ENCODE data around the gene KLF16.

The KLF16 gene

DNA sequence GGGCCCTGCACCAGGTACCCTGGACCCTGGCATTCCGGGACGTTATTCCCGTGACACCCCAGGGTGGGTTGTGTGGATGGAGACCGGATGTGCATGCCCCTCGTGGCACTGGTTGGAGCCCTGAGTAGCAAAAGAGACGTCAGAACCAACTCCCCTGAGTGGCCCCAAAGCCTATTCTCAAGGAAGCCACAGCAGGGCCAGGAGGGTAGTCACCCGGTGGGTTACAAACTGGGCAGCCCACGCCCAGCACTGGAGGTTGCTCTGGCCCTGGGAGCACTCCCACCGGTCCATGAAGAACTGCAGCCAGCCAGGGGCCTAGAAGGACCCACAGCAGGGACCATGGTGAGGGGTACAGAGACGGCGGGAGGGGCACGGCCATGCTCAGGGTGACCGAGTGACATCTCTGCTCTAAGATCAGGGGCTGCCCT lies 7.5 kb downstream of the KLF16 start:
- Histone ChIP-seq H3K27me3 (ENCODE audit: insufficient read depth, low read depth, severe bottlenecking) (no peaks in the 10 kb centered on the region), H3K9me3 (ENCODE audit: severe bottlenecking) (no peaks in the 10 kb centered on the region), H3K4me3 (ENCODE audit: low read depth, low read length) (peak overlapping the region; percentile 42), H3K36me3 (peaks cover 7% of the 10 kb centered on the region), H3K27ac (peak overlapping the region; percentile 96)
- TF ChIP-seq, protein P1, sequence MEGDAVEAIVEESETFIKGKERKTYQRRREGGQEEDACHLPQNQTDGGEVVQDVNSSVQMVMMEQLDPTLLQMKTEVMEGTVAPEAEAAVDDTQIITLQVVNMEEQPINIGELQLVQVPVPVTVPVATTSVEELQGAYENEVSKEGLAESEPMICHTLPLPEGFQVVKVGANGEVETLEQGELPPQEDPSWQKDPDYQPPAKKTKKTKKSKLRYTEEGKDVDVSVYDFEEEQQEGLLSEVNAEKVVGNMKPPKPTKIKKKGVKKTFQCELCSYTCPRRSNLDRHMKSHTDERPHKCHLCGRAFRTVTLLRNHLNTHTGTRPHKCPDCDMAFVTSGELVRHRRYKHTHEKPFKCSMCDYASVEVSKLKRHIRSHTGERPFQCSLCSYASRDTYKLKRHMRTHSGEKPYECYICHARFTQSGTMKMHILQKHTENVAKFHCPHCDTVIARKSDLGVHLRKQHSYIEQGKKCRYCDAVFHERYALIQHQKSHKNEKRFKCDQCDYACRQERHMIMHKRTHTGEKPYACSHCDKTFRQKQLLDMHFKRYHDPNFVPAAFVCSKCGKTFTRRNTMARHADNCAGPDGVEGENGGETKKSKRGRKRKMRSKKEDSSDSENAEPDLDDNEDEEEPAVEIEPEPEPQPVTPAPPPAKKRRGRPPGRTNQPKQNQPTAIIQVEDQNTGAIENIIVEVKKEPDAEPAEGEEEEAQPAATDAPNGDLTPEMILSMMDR (IDR thresholded peaks at IDR 0.05; ENCODE audit: low read depth, low read length), result no peak
- DNase-seq, result no peak

DNA sequence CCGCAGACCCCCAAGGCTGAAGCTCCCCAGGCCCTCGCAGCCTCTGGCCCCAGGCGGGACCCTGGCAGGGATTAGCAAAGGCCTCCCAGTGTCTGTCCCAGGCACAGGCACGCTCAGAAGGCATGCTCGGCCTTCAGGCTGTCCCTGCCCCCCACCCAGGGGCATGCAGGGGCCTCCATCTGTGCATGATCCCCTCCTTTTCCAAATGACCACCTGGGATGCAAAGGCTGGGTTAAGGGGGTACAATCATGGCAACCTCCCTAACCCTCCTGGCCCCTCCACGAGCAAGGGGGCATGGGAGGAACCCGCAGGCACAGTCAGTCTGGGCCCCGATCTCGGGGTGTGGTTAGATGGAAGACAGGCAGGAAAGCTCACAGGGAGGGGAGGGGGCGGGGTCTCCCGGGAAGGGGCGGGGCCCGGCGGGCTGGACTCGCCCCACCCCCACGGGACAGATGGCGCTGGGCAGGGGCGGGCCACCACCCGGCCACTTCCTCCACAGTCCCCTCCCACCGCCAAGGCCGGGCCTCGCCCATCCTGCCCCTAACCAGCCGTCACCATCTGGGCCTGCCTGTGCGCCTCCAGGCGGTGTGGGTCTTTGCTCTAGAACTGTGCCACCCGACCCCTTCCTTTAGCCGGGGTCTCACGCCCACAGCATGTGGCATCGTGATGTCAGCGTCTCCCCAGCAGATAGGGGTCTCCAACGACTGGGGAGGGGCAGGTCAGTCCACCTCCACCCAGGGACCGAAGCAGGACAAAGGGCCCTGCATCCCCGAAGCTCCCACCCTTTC lies 8.1 kb downstream of the KLF16 start:
- Histone ChIP-seq H3K4me3 (ENCODE audit: low read depth, low read length) (peak overlapping the region; percentile 53), H3K36me3 (peaks cover 7% of the 10 kb centered on the region), H3K27ac (peak overlapping the region; percentile 96), H3K27me3 (ENCODE audit: insufficient read depth, low read depth, severe bottlenecking) (no peaks in the 10 kb centered on the region), H3K9me3 (ENCODE audit: severe bottlenecking) (no peaks in the 10 kb centered on the region)
- DNase-seq, result peak; percentile 96
- TF ChIP-seq, protein P1 (IDR thresholded peaks at IDR 0.05; ENCODE audit: low read depth, low read length), result peak; percentile 36; the same call in 1 of the 2 replicates

DNA sequence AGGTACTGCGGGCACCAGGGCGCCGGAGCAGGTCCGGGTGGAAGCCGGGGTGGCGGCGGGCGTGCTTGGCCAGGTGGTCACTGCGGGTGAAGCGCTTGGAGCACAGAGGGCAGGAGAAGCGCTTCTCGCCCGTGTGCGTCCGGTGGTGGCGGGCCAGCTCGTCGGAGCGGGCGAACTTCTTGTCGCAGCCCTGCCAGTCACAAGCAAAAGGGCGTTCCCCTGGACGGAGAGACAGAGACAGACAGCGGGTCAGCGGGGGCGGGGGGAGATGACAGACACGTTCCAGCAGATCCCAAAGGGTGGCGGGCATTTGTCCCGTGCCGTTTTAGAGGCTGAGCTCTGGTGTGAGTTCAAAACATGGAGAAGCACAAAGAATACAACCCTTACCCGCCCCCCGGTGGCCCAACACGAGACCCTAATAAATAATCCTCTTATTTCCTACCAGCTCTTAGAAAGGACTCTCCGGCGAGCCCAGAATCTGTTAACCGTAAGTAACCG lies 8.8 kb downstream of the KLF16 start:
- no peaks in the 10 kb centered on the region for H3K27me3 ChIP-seq (ENCODE audit: insufficient read depth, low read depth, severe bottlenecking)
- H3K27ac ChIP-seq, result peak overlapping the region; percentile 96
- no peaks in the 10 kb centered on the region for H3K9me3 ChIP-seq (ENCODE audit: severe bottlenecking)
- peak overlapping the region; percentile 53 for H3K4me3 ChIP-seq (ENCODE audit: low read depth, low read length)
- peaks cover 7% of the 10 kb centered on the region for H3K36me3 ChIP-seq
- DNase-seq, result peak; percentile 85
- TF ChIP-seq, protein P1 (IDR thresholded peaks at IDR 0.05; ENCODE audit: low read depth, low read length), result no peak

DNA sequence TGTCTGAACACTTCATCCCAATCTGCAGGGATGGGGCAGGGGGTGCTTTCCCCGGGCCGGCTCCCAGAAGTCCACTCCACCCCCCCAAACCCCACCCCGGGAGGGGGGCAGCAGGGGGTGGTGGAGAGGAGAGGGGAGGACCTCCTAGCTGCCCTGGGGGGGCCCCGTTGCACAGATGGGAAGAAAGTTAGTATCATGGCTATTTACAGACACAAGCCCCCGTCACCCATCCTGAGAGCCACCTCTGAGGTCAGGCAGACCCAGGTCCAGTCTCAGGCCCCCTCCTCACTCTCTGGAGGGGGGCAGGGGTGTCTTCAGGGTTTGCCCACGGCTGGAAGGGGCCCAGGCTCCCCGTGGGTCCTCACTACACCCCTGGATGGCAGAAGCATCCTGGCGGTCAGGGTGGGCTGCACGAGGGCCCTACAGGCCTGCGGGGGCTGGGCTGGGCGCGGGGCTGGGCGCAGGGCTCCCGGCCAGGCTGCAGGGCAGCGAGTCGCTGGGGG lies 9.3 kb downstream of the KLF16 start:
- Histone ChIP-seq H3K36me3 (peaks cover 7% of the 10 kb centered on the region), H3K27me3 (ENCODE audit: insufficient read depth, low read depth, severe bottlenecking) (no peaks in the 10 kb centered on the region), H3K9me3 (ENCODE audit: severe bottlenecking) (no peaks in the 10 kb centered on the region), H3K27ac (peak overlapping the region; percentile 96), H3K4me3 (ENCODE audit: low read depth, low read length) (peak overlapping the region; percentile 53)
- TF ChIP-seq, protein P1 (IDR thresholded peaks at IDR 0.05; ENCODE audit: low read depth, low read length), result no peak
- no peak for DNase-seq

DNA sequence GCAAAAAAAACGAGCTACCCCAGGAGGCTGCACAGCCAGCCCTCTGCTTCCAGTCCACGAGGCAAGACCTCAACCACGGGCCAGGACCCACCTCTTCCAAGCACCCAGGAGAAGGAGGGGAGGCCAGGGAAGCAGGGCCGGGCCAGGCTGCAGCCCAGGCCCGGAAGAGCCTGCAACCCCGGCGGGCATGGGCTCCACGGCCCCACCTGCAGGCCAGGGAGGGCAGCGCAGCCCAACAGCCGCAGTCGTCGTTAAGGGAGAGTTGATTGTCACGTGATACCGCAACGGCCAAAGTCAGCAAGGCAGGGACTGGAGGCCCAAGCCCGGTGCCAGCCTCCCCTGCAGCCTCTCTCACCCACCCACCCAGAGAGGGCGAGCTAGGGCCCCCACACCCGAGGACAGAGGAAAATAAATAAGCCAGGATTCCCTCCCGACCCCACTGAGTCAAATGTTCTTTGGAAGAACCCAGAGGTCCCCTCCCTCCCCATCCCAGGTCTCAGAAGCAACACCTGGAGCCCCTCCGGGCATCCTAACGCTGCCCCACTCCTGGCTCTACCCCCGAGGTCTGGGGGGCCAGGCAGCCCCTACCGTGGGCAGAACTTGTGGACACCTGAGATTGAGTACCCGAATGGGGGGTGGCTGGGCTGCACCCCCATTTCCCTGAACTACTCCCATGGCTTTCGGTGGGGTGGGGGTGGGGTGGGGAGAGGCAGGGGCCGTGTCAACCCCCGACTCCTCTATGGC lies 9.9 kb downstream of the KLF16 start:
- DNase-seq, result peak; percentile 88
- H3K9me3 ChIP-seq (ENCODE audit: severe bottlenecking), result no peaks in the 10 kb centered on the region
- H3K4me3 ChIP-seq (ENCODE audit: low read depth, low read length), result peak overlapping the region; percentile 53
- TF ChIP-seq, protein P1 (IDR thresholded peaks at IDR 0.05; ENCODE audit: low read depth, low read length), result peak; percentile 97
- H3K27ac ChIP-seq, result peak overlapping the region; percentile 96
- no peaks in the 10 kb centered on the region for H3K27me3 ChIP-seq (ENCODE audit: insufficient read depth, low read depth, severe bottlenecking)
- peaks cover 7% of the 10 kb centered on the region for H3K36me3 ChIP-seq

All from WERI-Rb-1 (cell line).